Measurements from ENCODE around the gene TBC1D5.
"Not testable (repeated sequence)": the region's sequence is repeated elsewhere in the genome, so short reads cannot be mapped to it uniquely, and the experiment has no call there.

The TBC1D5 gene

DNA sequence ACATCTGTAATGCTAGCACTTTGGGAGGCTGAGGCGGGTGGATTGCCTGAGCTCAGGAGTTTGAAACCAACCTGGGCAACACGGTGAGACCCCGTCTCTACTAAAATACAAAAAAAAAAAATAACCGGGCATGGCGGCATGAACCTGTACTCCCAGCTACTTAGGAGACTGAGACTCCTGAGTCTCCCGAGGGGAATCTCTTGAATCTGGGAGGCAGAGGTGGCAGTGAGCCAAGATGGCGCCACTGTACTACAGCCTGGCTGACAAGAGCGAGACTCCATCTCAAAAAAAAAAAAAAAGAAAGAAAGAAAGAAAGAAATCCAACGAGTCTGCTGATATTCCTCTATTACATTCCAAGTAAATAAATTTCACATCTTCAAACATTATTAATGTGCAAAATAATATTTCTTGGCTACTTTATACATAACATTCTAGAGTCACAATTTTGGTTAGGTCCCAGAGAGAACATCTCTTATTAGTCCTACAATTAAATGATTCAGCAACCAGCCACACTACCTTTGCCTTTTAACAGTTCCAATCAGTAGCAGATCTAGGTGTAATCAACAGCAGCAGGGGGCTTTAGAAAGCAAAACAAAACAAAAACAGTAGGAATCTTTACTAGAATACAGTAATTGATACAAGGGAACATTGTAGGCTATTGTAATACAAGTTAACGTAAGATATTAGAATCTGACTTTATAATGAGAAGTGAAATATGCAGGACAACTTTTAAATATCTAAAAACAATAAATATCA lies 195.8 kb downstream of the TBC1D5 start:
- no peak for DNase-seq (ENCODE audit: low spot score)

DNA sequence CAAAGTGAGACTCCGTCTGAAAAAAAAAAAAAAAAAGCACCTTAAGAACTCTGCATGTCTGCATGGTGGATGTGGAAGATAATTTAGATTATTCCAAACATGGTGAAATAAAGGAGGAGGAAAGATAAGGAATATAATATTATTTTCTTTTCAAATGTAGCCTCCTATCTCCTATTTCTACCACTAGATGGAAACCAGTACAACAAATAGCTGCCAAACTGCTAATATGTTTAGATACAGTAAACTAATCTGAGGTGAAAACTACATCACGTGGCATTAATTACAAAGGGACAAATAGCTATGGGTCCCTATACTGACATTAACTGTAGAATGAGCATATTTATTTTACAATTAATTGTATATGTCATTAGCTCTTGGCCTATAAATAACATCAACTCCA lies 197.8 kb downstream of the TBC1D5 start:
- no peak for DNase-seq (ENCODE audit: low spot score)

DNA sequence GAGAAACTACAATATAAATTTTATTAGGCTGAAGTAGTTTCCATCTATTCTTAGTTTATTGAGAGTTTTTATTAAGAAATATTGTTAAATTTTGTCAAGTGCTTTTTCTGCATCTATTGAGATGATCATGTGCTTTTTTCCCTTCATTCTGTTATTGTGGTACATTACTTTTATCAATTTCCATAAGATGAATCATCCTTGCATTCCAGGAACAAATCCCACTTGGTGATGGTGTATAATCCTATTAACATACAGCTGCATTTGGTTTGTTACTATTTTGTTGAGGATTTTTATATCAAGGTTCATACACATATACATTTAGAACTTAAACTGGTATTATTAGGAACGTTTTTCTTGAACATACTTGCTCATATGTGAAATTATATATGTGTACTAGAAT lies 199.8 kb downstream of the TBC1D5 start:
- DNase-seq (ENCODE audit: low spot score): no peak

DNA sequence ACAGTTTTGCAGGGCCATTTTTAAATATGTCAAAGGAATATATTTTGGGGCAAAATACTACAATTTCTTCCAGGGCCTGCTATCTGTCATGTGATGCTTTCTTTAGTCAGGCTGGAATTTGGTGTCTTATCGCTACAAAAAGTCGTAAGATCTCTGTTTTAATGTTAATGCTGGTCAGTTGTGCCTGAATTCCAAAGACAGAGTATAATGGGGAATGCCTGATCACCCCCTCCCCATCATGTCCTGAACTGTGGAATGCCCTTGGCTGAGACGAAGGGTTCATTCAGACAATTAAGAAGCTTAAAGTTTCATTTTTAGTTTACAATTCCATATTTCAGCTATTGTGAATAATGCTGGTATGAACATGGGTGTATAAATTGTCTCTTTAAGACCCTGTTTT lies 203.0 kb downstream of the TBC1D5 start:
- no peak for DNase-seq (ENCODE audit: low spot score)

DNA sequence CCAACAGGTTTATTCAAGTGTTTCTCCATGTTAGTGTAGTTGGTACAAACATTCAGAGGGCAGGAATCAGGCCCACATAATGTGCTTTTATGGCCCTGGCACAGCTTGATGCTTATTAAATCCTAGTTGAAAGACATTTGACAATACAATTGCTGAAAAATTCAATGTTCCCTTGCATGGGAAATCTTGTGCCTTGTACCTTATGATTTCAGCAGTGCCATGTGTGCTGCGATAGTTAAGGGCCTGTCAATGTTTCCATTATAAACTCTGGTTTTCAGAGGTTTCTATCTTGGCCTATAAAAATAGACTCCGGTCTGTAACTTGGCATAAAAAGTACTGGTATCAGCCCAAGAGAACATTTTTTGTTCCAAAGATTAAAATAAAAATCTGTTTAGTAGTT lies 207.2 kb downstream of the TBC1D5 start:
- DNase-seq (ENCODE audit: low spot score): no peak

DNA sequence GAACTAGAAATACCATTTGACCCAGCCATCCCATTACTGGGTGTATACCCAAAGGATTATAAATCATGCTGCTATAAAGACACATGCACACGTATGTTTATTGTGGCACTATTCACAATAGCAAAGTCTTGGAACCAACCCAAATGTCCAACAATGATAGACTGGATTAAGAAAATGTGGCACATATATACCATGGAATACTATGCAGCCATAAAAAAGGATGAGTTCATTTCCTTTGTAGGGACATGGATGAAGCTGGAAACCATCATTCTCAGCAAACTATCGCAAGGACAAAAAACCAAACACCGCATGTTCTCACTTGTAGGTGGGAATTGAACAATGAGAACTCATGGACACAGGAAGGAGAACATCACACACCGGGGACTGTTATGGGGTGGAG lies 210.0 kb downstream of the TBC1D5 start:
- not testable (repeated sequence) for DNase-seq (ENCODE audit: low spot score)

DNA sequence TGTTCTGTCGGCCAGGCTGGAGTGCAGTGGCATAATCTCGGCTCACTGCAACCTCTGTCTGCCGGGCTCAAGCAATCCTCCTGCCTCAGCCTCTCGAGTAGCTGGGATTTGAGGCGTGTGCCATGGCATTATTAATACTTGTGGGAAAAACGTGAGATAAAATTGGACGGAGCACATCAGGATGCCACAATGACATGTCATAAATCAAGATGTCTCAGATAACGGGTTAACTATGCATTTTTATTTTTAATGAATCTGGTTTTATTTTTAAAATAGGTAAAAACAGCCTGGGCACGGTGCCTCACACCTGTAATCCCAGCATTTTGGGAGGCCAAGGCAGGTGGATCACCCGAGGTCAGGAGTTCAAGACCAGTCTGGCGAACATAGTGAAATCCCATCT lies 212.8 kb downstream of the TBC1D5 start:
- no peak for DNase-seq (ENCODE audit: low spot score)

DNA sequence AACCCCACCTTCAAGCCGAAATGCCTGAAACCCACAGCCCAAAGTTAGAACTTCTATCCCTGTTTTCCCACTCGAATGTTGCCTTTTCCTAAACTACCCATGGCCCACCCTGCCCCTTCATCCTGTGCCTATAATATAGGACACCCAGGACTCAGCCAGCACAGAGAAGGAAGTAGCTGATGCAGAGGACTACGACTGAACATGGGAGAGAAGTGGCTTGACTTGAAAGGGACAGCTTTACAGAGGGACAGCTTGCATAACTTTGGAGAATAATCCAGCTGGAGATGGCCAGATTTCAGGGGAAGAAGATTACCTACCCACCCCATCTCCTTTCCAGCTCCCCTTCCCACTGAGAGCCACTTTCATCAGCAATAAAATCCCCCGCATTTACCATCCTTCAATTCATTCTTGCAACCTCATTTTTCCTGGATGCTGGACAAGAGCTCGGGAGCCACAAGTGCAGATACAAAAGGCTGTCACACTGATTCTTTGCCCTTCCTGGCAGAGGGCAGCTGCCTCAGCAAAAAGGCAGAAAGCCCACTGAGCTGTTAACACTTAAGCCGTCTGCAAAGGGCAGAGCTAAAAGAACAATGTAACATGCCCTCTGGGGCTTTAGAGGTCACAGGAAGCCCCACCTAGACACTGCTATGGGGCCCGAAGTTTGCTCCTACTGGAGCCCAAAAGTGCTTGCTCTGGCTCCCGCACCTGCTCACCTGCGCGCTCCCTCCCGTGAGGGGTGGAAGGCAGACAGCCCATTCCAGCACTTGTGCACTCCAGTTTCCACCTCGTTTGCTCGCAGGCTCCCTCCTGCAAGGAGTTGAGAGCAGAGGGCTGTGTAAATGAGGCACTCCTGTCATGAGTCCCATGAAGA lies 224.0 kb downstream of the TBC1D5 start:
- DNase-seq (ENCODE audit: low spot score): no peak

DNA sequence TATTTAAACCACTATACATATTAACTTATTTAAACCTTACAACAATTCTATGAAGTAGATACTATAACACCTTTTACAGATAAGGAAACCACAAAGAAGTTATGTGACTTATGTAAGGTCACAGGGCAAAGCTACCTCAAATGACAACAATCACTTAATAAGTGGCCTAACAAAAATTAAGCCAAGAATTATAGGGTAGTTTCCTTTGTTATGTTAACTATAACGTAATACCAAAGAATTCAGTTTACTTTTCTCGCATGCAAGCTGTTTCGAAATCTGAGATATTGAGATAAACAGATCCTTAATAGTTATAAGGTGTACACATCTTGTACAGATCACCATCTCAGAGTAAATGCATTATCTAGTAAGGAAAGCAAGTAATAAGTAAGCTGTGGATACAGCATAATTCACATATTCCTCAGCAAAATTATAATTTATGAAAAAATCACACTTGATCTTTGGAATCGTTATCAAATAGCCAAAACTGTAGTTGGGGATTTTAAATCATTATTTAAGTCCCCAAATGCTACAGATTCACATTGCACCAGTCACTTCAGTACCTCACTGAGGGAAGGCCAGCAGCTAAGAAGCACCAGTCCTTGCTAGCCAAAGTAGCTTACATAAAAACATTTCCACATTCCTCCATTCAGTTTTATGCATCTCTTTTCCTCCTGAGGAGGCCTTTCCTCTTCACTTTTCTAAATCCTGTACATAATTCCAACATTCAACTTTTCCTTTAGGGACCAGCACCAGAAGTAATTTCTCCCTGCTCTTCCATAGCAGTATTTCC lies 226.8 kb downstream of the TBC1D5 start:
- DNase-seq (ENCODE audit: low spot score): no peak

DNA sequence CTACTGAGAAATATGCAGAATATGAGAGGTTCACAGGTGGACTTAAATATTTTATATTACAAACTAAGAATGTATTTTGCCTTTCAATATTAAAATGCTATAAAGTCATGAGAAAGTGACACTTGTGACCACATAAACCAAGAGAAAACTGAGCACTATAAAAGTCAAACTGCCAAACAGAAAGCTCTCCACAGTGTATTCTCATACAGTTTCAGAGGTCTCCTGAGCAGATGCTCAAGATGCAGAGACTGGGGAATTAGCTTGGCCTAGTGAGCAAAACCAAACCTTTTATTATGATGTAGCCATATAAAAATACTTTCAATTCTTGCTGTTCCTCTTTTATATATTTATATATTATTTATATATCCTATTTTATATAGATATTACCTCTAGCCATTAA lies 227.8 kb downstream of the TBC1D5 start:
- DNase-seq (ENCODE audit: low spot score): no peak

DNA sequence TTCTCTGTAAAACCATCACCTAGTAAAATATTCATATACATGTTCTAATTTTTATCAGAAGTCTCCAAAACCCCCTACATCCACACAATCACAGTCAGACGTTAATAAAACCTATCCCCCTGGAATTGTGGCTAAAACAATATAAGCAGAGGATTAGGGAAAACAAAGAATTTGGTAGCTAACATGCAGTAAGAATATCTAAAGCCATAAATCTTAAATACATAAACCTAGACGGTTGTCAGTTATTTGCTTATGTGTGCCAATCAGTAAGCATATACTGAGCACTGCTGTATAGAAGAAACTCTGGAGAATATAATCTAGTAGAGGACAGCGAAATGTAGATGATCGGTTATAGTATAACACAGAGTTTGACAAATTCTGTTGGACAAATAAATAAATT lies 232.2 kb downstream of the TBC1D5 start:
- DNase-seq (ENCODE audit: low spot score): no peak

DNA sequence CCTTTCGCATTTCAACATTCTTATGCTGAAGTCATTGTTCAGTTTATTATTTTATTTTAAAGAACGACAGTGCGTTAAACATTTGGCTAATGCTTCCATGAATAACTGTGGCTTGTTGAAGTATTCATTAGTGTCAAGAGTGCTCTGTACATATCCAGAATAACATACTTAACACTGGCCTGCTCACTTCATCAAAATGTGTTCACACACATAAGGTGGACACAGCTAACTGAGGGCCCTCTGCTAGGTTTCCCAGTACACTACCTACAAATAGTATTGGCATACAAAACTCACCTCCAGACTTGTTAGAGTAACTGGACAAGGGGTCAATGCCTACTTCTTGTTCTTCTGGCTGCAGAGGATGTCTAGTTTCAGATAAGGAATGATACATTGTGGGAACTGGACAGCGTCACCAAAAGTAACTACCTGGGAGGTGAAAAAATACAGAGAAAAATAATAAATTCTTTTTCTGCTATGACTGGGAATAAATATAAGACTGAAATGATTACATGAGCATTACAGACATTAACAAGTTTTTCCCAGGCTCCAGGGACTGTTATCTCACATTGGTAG lies 234.2 kb downstream of the TBC1D5 start:
- DNase-seq (ENCODE audit: low spot score): no peak

DNA sequence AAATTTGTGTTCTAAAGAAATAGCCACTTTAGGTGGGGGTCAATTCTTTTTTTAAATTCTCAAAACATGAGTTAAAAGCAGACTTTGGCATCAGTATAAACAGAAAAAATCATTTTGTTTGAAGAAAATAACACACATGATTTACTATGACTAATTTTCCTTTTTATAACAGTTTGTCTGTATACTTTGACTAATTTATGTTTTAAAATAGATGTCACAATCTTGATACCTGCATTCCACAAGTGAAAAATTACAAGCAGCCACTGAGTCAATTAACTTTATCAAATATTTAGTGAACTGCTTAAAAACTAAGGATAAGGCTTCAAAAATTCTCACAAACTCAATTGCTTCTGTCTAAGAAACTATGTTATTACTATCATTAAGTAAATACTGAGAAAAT lies 235.0 kb downstream of the TBC1D5 start:
- no peak for DNase-seq (ENCODE audit: low spot score)

DNA sequence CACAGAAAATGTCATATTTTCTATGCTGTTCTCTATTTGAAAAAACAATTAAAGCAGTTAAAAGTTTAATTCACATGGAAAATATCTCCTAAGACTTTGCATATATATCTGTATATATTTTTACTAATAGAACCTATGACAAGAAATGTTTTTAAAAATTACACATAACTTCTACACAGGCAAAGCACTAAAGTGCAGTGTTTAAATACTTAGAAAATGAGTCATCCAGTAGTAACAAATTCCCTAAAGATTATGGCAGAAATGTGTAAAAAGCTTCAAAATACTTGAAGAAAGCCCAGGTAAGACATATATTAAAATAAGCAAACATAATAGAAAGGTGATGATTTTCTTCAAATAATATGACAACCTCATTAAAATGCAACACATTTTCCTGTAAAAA lies 236.6 kb downstream of the TBC1D5 start:
- DNase-seq (ENCODE audit: low spot score): no peak

DNA sequence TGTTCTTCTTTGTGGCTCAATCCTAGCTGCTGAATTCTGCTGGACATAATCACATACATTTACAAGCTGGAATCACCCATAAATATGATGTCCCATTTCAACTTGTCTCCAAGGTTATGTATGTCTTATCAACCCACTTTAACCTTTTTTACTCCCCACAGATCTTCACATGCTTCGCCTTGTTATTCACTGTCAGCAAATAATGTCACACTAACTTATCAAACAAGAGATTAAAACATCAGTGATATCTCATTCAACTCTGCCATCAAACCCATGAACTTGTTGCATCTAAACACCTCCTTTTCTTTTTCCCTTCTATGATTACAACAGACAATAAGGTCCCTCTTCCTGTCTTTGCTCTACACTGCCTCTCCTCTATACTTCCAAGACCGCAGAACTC lies 240.7 kb downstream of the TBC1D5 start:
- DNase-seq (ENCODE audit: low spot score): no peak

DNA sequence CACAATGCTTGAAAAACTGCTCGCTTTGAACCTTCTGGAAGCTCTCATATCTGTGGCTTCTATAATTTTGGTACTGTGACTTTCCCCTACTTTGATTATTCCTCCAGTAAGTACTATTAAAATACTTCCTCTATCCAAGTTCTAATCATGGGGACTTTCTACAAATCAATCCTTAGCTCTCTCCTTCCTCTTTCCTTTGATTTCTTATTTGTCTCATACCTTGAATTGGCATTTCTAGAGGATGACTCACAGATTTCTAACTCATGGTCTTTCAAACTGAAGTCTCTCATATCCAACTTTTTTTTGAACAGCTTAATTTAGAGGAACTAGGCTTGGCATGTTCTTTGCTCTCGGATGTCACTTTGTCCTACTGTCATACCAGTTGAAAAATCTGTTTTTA lies 241.8 kb downstream of the TBC1D5 start:
- DNase-seq (ENCODE audit: low spot score): no peak

DNA sequence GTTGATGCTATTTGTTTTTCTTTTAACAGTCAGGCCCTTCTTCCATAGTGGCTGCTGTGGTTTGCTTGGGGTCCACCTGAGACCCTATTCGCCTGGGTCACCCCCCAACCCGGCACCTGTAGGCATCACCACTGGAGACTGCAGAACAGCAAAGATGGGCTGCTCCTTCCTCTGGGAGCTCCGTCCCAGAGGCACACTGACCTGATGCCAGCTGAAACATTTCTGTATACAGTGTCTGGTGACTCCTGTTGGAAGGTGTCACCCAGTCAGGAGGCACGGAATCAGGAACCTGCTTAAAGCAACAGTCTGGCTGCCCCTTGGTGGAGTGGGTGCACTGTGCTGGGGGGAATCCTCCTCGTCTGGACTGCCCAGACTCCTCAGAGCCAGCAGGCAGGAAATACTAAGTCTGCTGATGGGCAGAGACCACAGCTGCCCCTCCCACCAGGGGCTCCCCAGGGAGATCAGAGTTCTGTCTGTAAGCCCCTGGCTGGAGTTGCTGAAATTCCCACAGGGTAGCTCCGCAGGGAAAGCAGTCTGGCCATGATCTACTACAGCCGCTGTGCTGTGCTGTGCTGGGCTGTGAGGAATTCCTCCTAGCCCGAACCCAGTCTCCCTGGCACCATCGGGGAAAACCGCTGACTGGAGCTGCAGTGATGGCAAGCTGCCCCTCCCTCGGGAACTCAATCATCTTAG lies 248.2 kb downstream of the TBC1D5 start:
- DNase-seq (ENCODE audit: low spot score): no peak

DNA sequence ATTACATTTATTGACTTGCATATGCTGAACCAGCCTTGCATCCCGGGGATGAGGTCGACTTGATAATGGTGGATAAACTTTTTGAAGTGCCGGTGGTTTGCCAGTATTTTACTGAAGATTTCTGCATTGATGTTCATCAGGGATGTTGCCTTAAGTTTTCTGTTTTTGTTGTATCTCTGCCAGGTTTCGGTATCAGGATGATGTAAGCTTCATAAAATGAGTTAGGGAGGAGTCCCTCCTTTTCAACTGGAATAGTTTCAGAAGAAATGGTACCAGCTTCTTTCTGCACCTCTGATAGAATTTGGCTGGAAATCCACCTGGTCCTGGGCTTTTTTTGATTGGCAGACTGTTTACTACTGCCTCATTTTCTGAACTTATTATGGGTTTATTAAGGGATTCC lies 250.8 kb downstream of the TBC1D5 start:
- DNase-seq (ENCODE audit: low spot score): no peak

DNA sequence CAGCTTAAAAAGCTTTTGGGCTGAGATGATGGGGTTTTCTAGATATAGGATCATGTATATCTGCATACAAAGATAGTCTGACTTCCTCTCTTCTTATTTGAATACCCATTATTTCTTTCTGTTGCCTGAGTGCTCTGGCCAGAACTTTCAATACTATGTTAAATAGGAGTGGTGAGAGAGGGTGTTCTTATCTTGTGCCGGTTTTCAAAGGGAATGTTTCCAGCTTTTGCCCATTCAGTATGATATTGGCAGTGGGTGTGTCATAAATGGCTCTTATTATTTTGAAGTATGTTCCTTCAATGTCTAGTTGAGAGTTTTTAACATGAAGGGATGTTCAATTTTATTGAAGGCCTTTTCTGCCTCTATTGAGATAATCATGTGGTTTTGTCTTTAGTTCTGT lies 251.2 kb downstream of the TBC1D5 start:
- DNase-seq (ENCODE audit: low spot score): not testable (repeated sequence)

DNA sequence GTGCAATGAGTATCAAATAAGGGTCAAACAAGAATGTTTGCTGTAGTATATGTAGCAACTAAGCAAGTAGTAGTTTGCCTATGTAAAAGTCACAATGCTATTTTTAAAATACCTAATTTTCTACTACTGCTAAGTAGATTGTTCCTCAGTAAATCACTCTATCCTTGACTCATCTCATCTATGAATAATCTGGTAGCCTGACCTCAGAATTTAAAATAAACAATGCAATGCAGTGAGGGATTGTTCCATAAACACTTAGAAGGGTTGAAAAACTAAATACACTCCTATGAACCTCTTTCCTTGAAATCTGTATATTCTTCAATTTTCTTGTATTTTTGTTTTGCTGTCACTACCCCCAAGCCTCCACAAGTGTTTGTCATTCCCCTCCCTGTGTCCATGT lies 253.3 kb downstream of the TBC1D5 start:
- no peak for DNase-seq (ENCODE audit: low spot score)

DNA sequence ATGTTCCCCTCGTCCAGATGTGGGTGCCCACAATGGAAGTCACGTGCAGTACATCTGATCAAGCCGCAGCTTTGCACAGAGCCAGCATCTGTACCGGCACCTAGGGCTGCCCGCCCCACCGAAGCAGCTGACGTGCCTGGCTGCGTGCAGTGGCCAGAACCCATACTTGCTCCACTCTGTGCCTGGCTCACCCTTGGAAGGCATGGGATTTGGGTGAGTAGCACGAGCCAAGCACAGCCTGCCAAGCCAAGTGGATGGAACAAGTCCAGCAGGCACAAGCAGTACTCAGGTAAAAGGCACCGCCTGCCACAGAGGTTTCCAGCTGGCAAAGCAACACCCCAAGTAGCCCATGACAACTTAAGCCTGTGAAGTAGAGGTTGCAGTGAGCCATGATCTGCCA lies 261.3 kb downstream of the TBC1D5 start:
- DNase-seq (ENCODE audit: low spot score): no peak

Data from SW480 (cell line).